HG03469 (cell line): Measurements from ENCODE around the gene TPPP3.

Source experiments
- ATAC-seq: cut with Tn5 transposase; IDR thresholded peaks from one replicate; pipeline ENCODE4 v1.9.1; 2021; ENCODE audit warnings: mild to moderate bottlenecking, moderate library complexity, moderate number of reproducible peaks; ENCODE audit not compliant: unreplicated experiment

Gene TPPP3

GRCh38 chr16:67393111-67393787 is at the start of gene TPPP3:
Gene TPPP3, minus strand, starts transcription at chr16:67393498. Its CDS starts 2,387 bp downstream, at chr16:67391111.
- no peak for ATAC-seq

GRCh38 chr16:67442581-67443255 is 49.4 kb upstream of the TPPP3 start:
- ATAC-seq = no peak

GRCh38 chr16:67441907-67442306 is 48.6 kb upstream of the TPPP3 start:
- no peak for ATAC-seq

- no peak for ATAC-seq
These were observed 48.0 kb upstream of the TPPP3 start for GRCh38 chr16:67441271-67441753.

GRCh38 chr16:67438824-67439393 is 45.6 kb upstream of the TPPP3 start:
- ATAC-seq = no peak

GRCh38 chr16:67438098-67438791 is 44.9 kb upstream of the TPPP3 start:
- ATAC-seq = no peak

- no peak for ATAC-seq
These were observed 44.2 kb upstream of the TPPP3 start for GRCh38 chr16:67437513-67437912.

- ATAC-seq = no peak
These were observed 43.4 kb upstream of the TPPP3 start for GRCh38 chr16:67436640-67437193.

- no peak for ATAC-seq
These were observed 42.5 kb upstream of the TPPP3 start for GRCh38 chr16:67435758-67436164.

GRCh38 chr16:67433131-67433719 is 39.9 kb upstream of the TPPP3 start:
- no peak for ATAC-seq

GRCh38 chr16:67432506-67432890 is 39.2 kb upstream of the TPPP3 start:
- ATAC-seq = no peak

- ATAC-seq = no peak
These were observed 38.6 kb upstream of the TPPP3 start for GRCh38 chr16:67431775-67432505.

GRCh38 chr16:67430977-67431774 is 37.9 kb upstream of the TPPP3 start, which contains the start of gene HSD11B2:
Gene HSD11B2, plus strand, starts transcription at chr16:67431121. Its CDS starts 128 bp downstream, at chr16:67431249.
- no peak for ATAC-seq

- no peak for ATAC-seq
These were observed 37.2 kb upstream of the TPPP3 start for GRCh38 chr16:67430504-67430976.

- ATAC-seq = no peak
These were observed 36.7 kb upstream of the TPPP3 start for GRCh38 chr16:67429799-67430503.

- ATAC-seq = no peak
These were observed 35.9 kb upstream of the TPPP3 start for GRCh38 chr16:67429053-67429798.

GRCh38 chr16:67428146-67428731 is 34.9 kb upstream of the TPPP3 start:
- no peak for ATAC-seq
